A549 (cell line): ENCODE measurements around the gene PDE7B.

ENCODE experiments used
- CBX2 ChIP-seq: fragments of 200-600 bp; sonication (generic); IDR thresholded peaks from 2 replicates; pipeline ENCODE4 v1.6.1; 2016; ENCODE audit warnings: low read depth, mild to moderate bottlenecking, borderline replicate concordance
- CTCF ChIP-seq: fragments of >200 bp; sonication (Bioruptor Twin); formaldehyde crosslinking; IDR thresholded peaks from 3 replicates; pipeline ENCODE4 v1.5.1; 2016
- EP300 ChIP-seq, 2 experiments: fragments of >200 bp; sonication (Bioruptor Twin); formaldehyde crosslinking; IDR thresholded peaks; 2 replicates in 1 of 2; 3 replicates in 1 of 2; pipeline ENCODE4 v1.6.1; 2016 to 2017
- ESRRA ChIP-seq: fragments of 150-350 bp; IDR thresholded peaks from 2 replicates; pipeline ENCODE4 v1.6.1; 2014; ENCODE audit warnings: mild to moderate bottlenecking, low read length, borderline replicate concordance
- FOSL2 ChIP-seq, 2 experiments: fragments of 450-650 bp in 1 of 2; fragments of >200 bp in 1 of 2; sonication (Bioruptor Twin) in 1 of 2; formaldehyde crosslinking; IDR thresholded peaks; 2 replicates each; pipeline versions ENCODE4 v1.5.0 to v1.6.1; 2016 to 2020; ENCODE audit warnings: mild to moderate bottlenecking in 1 of 2, moderate library complexity in 1 of 2
- HMGXB4 ChIP-seq: fragments of 250-450 bp; sonication (Bioruptor Pico); IDR thresholded peaks from 2 replicates; pipeline ENCODE4 v1.5.0; 2021; ENCODE audit warnings: mild to moderate bottlenecking, moderate library complexity, borderline replicate concordance
- KDM1A ChIP-seq: fragments of 200-600 bp; sonication (generic); IDR thresholded peaks from 2 replicates; pipeline ENCODE4 v1.6.1; 2016; ENCODE audit warnings: low read depth, mild to moderate bottlenecking
- MAX ChIP-seq: IDR thresholded peaks from 2 replicates; pipeline ENCODE4 v1.6.1; 2012
- PHF8 ChIP-seq: fragments of 200-600 bp; sonication (generic); IDR thresholded peaks from 2 replicates; pipeline ENCODE4 v1.6.1; 2016; ENCODE audit warnings: low read depth, mild to moderate bottlenecking, antibody characterized with exemption, moderate library complexity, borderline replicate concordance
- POLR2A ChIP-seq: IDR thresholded peaks from 2 replicates; pipeline ENCODE4 v1.6.1; 2012; ENCODE audit warnings: mild to moderate bottlenecking, low read length
- RFX5 ChIP-seq: fragments of 450-650 bp; IDR thresholded peaks from 2 replicates; pipeline ENCODE4 v1.7.1; 2014; ENCODE audit warnings: antibody characterized with exemption, mild to moderate bottlenecking, moderate library complexity

GRCh38 chr6:136088693-136089092, 237.2 kb downstream of the PDE7B start:
- no peak for TF ChIP-seq MAX
- TF ChIP-seq KDM1A = no peak
- no peak for TF ChIP-seq CBX2
- TF ChIP-seq CTCF = no peak
- no peak for TF ChIP-seq ESRRA
- no peak for TF ChIP-seq HMGXB4 (CRISPR knock-in tag)
- no peak for TF ChIP-seq POLR2A
- no peak for TF ChIP-seq FOSL2 (IDR thresholded peaks at IDR 0.05)
- no peak for TF ChIP-seq FOSL2 (CRISPR knock-in tag; IDR thresholded peaks at IDR 0.05)
- TF ChIP-seq EP300 (IDR thresholded peaks at IDR 0.05) = no peak
- no peak for TF ChIP-seq RFX5
- TF ChIP-seq PHF8 = no peak
